GM18526 (cell line): ENCODE results near the gene RAX2.

Experiments used
- POLR2A ChIP-seq: IDR thresholded peaks from 3 replicates; pipeline ENCODE4 v1.6.1; 2011; ENCODE audit not compliant: insufficient read length; ENCODE audit errors: extremely low read depth

The RAX2 gene

DNA sequence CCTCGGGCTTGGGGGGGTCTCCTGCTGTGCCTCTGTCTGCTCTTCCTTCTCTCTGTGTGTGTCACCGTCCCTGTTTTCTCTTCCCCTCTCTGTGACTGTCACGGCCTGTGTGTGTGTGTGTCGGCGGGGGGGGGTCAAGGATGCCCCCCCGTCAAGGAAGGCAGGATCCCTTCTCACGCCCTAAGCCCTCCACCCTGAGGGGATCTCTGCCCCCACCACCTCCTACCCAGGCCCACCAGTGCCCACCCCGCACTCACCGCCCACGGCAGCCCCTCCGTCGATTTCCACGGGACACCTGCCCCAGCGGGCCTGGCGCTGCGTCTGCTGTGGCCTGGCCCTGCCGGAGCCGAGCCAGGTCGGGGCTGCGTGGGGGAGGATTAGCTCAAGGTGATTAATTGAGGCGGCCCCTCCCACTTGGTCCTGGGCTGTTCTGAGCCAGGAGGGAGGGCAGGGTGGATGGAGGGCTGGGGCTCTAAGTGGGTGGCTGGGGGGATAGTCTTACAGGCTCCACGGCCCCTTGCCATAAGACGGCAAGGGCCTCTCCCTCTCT is at the start of gene RAX2:
RAX2 (minus strand) TSS at position 323 of the 550 bp plus-strand sequence. CDS start 486 bp downstream, outside the sequence.
- TF ChIP-seq POLR2A = no peak

DNA sequence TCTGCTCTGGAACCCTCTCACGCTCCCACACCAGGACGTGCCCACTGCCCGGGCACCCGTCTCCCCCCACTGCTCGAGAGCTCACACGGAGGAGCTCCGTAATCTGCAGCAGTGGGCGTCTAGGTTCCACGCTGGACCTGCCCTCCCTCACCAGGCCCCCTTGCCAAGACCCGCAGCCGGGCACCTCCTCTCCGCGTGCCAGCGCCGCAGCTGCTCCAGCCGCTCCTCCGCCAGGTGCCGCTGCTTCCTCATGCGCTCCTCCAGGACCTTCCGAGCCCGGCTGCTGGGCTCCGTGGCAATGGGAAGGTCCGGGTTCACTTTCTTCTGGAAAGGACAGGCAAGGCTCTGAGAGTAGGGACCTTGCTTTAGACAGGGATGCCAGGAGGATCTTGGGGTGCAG is 49.1 kb upstream of the RAX2 start:
- no peak for TF ChIP-seq POLR2A

DNA sequence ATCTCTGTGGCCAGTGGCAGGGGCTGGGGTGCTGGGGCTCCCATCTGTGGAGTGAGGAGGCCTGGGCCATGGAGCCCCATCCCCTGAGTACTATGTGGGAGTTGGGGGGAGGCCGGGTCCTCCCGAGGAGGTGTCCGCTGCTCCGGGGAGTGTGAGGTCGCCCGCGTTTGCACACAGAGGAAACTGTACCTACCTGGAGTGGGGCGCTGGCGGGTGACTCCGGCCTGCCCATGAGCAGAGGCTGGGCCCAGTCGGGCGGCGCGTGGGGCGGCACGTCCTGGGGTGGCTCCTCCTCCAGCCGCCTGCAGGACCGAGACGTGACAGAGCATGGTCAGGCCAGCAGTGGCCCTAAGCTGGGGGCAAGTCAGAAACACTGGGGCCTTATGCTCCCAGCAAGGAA is 48.0 kb upstream of the RAX2 start:
- TF ChIP-seq POLR2A = no peak

DNA sequence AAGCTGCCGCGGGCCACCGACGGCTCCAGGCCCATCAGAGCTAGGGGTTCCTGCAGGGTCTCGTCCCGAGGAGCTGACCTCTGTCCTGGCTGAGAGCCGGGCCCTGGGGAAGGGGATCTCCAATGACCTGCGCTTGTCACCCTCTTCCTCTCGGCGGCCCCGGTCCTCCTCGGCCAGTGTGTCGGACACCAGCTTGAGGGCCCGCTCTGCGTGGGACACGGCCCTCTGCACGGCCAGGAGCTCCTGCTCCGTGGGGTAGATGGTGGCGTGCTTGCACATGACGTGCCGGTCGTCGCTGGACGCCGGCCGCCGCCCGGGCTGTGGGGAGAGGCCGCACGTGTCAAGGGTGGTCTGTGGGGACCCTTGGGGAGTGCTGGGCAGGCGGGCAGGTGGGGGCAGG is 46.9 kb upstream of the RAX2 start:
- TF ChIP-seq POLR2A = no peak

DNA sequence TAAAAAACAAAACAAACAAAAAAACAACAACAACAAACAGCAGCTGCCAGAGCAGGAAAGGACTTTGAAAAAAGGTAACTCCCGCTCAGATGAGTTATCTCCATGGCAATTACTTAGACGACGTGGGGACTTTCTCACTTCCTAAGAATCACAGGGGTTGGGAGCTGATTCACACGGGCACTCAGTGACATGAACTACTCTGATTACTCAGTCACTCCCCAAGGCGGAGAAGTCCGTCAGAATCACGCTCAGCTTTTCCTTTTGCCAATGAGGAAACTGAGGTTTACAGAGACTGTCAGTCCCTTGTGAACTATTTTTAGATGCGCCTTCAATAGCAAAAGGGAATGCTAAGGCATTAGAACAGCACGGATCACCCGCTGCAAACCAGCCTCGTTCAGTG is 46.4 kb upstream of the RAX2 start:
- no peak for TF ChIP-seq POLR2A

DNA sequence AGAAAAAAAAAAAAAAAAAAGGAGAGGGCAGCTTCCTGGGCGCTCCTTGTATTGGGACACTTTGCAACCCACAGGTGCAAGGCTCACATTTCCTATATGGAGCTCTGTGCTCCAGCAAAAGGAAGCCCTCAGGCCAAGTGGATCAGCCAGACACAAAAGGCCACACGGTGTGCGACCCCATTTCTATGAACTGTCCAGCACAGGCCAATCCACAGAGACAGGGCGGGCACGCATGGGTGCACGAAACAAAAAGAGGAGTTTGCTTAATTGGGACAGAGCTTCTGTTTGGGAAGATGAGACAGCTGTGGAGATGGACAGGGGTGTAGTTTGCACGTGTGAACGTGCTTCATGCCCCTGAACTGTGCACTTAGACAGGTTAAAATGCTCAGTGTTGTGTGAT is 45.7 kb upstream of the RAX2 start:
- no peak for TF ChIP-seq POLR2A

DNA sequence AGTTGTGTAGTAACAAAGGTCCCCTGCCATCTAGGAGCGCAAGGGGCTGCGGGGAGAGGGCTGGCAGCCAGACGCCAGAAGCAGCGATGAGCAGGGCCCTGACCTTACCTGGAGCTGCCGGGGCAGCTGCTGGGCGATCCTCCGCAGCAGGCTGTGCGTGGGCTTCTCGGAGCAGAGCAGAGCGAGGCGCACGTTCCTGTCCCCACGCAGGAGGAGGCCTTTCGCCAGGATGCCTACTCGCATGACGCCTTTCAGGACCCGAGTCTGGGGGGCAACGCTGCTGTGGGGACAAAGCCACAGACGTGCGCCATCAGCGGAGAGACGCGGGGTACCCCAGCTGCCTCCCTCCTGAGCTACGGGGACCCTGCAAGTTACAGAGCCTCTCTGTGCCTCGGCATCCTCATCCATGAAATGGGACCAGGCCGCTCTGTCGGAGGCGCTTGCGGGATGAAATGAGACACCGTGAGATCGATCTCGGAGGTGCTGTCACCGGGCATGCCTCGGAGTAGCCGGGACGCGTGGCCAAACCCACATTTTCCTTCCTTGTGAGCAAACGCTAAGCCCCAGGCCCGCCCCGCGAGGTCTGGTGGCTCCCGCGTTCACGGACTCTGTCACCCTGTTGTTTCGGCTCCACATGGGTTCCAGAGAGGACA is 44.7 kb upstream of the RAX2 start:
- TF ChIP-seq POLR2A = no peak

DNA sequence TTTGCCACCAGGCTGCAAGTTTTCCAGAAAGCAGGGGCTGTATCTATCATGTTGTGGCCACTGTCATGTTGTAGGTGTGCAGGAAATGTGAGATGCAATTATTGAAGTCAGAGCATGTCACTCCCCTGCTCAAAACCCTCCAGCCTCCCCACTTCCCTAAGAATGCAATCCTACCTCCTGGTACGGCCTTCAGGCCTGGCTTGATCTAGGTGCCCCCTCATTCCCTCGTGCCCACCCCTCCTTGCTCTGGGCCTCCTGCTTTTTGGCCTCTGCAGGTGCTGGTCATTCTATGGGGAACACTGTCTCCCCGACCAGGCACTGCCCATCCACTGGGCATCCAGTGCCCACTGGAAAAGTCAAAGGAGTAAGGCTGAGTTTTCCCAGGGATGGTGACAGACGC is 42.6 kb upstream of the RAX2 start:
- TF ChIP-seq POLR2A = no peak

DNA sequence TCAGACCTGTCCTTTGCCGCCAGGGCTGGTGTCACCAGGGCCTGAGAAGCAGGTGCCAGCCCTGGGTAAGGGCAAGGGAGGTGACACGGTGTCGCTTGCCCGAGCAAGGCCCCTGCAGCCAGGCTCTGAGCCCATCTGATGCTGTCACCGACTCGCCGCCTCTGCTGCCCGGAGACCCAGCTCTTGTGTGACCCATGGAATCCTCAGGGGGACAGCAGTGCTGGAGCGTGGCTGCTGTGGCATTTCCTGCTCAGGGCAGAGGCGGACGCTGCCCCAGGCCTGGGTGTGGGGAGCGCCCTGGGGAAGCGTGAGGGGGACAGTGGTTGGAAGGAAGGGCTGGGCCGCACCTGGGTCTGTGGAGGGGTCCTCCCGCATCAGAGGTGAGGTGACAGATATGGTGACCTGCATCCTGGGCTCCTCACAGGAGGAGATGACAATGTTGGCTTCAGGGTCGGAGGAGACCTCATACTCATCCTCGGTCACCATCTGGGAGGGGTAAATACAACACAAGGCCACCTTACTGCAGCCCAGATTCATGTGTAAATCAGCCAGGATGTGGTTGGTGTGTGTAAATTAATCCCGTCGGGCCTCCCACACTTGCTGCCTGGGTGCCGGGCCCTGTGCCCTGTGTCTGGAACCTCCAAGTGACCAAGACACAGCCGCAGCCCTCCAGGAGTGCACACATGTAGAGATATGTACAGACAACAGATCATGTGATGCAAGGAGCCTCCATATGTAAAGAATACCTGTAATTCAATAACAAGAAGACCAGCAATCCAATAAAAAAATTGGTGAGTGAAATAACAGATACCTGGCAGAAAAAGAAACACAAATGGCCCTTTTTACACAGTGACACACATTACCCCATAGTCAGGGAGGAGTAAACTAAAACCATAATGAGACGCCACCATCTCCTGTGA is 41.7 kb upstream of the RAX2 start:
- TF ChIP-seq POLR2A = no peak

DNA sequence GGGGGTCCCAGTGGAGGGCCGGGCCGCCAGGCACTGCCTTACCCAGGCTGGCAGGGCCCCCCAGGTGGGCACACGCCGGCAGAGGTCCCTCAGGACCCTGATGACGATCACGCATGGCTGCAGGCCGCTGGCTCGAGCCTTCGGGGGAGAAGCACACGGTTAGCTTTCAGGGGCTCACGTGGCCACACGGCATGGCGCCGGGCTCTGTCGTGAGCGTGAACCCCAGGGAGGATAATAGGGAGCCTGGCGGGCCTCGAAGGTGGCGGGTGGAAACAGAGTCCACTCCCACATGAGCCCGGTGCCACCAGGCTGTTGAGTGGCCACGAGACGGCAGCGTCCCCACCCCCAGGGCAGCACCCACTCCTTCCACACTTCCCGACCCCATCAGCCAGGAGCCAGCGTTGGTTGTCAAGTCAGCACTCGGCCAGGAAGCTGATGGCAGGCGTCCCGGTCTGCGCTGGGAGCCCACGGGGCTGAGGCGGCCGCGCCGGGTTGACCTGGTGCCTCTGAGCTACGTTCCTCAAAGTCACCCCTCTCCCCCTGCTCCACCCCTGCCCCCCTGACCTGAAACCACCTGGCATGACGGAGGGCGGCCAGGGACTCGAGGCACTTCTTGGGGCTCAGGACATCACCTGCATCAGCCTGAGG is 38.8 kb upstream of the RAX2 start:
- TF ChIP-seq POLR2A = no peak

DNA sequence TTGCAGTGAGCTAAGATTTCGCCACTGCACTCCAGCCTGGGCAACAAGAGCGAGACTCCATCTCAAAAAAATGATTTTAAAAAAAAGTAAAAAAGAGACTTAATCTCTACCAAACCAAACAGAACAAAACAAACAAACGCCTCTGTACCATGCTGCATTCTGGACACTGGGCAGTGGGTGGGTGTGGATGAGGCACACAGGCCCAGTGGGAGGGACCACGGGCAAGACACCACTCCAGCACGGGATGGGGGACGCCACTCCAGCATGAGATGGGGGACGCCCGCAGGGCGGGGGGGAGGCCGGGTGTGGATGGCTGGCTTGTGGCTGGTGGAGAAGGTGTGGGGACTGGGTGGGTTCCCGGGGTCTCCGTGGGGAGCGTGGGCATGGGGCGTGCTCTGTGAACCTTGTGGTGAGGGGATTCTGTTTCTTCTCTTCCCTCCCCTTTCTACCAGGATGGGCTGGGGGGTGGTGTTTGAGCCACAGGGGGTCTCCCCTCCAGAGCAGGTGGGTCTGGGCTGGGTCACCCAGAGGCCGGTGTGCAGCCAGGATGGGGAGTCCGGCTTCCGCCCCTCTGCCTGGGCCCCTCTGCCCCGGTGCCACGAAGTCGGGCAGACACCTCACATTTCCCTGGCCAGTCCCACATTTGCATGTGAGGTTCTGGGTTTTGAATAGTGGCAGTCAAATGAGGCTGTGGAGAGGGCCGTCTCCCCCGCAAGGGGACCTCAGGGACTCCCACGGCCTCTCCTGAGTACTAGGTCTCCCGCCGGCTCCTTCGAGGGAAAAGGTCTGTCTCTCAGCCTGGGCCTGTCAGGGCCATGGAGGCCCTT is 38.1 kb upstream of the RAX2 start:
- peak; percentile 15 for TF ChIP-seq POLR2A

DNA sequence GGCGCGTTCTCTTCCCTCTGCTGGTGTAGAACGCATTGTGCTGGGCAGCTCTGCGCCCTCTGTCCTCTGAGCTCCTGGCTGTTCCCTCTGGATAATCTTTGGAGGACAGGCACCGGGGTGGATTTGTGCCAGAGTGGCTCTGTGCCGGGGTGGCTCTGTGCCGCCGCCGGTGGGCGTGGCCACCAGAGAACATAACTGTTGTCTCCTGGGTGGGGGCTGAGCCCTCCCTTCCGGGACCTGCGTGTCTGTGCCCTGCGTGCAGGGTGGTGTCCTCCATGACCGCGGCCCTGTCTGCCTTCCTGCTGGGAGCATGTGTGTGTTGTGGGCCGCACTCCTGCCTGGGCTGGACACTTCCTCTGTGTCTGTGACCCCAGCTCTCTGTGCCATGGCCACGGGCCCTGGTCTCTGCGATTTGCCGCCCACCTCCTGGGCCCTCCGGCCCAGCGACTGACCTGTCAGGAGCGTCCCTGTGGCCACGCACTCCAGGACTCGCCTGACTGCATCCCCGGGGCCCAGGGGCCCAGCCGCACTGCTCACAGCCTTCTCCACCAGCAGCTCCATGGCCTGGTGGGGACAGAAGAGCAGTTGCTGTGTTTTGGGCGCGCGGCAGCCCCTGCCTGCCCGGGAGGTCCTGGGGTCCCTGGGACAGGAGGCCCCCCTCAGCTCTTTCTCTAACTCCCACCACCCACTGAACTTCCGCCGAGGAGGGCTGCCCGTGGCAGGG is 36.6 kb upstream of the RAX2 start:
- TF ChIP-seq POLR2A = no peak

DNA sequence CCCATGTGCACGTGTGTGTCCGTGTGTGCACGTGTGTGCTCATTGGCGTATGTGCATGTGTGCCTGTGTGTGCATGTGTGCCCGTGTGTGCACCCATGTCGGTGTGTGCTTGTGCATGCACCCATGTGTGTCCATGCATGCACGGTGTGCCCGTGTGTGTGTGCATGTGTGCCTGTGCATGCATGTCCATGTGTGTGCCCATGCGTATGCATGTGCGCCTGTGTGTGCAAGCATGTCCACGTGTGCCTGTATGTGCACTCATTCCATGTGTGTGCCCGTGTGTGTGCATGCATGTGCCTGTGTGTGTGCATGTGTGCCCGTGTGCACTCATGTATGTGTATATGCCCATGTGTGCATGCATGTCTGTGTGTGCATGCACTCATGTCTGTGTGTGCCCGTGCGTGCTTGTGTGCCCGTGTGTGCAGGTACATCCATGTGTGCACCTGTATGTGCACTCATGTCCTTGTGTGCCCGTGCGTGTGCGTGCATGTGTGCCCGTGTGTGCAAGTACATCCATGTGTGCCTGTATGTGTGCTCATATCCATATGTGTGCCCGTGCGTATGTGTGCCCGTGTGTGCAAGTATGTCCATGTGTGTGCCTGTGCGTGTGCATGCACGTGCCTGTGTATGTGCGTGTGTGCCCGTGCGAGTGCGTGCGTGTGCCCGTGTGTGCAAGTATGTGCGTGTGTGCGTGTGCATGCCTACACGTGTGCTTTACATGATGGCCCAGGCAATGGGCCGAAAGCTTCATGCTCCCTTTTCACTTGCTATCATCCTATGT is 35.7 kb upstream of the RAX2 start:
- no peak for TF ChIP-seq POLR2A

DNA sequence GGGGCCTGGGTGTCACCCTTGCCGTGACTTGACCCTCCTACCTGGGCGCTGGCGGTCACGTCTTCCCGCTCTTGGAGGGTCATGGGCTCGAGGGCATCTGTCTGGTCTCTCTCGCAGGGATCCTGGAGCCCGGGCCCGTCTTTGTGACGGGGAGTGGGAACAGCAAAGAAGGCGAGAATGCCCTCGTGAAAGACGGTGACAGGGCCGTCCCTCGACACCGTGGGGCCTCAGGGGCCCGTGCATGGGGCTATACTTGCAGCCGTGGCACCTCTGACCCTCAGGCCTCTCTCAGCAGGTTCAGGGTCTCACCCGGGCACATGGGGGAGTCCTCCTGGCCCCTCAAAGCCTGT is 35.1 kb upstream of the RAX2 start:
- no peak for TF ChIP-seq POLR2A
